H1 (cell line): Measurements from ENCODE around the gene ITPR1. TPM values are rescaled to one million over a fixed set of nuclear protein-coding genes. Genes with fewer than 3 reads are reported as not detected.

ENCODE experiments used
- CTCF ChIA-PET: fragments of 300-600 bp; sonication (Branson Sonifier 250); formaldehyde crosslinking; loops from one replicate; lab custom pipeline; 2021; ENCODE audit not compliant: partially characterized antibody; lab: Charles Lee
- POLR2A ChIA-PET: fragments of 300-600 bp; sonication (Branson Sonifier 250); formaldehyde crosslinking; loops from one replicate; lab custom pipeline; 2021; ENCODE audit warnings: inconsistent platforms; ENCODE audit not compliant: partially characterized antibody; lab: Charles Lee
- DNase-seq, 2 experiments: peaks; one replicate each; pipeline versions ENCODE4 v3.0.0 to v3.0.0-alpha.2; 2010 to 2022; ENCODE audit warnings: low spot score in 2 of 2, low read depth in 1 of 2, mixed read lengths in 1 of 2
- FAIRE-seq: peaks from 2 replicates; lab custom pipeline; 2011; peaks lifted over from hg19 to GRCh38; lab: Jason Lieb, UNC
- H2AFZ ChIP-seq: 2 replicates; pipeline ENCODE4 v1.8.1; 2012; ENCODE audit warnings: low read length, inconsistent platforms
- H2AK5ac ChIP-seq: 2 replicates; pipeline ENCODE4 v1.6.1; 2013; ENCODE audit warnings: low read depth, low read length
- H2BK120ac ChIP-seq: replicated peaks from 2 replicates; pipeline ENCODE3; 2013; ENCODE audit warnings: low read depth, low read length, inconsistent platforms
- H2BK12ac ChIP-seq: 2 replicates; pipeline ENCODE4 v1.6.1; 2013; ENCODE audit warnings: low read depth, low read length
- H2BK15ac ChIP-seq: 2 replicates; pipeline ENCODE4 v1.6.1; 2013; ENCODE audit warnings: low read length
- H2BK20ac ChIP-seq: 2 replicates; pipeline ENCODE4 v1.6.1; 2013; ENCODE audit warnings: low read length
- H2BK5ac ChIP-seq: 2 replicates; pipeline ENCODE4 v1.6.1; 2013; ENCODE audit warnings: low read depth, low read length
- H3K14ac ChIP-seq: 2 replicates; pipeline ENCODE4 v1.6.1; 2013; ENCODE audit warnings: inconsistent platforms; ENCODE audit not compliant: insufficient read length
- H3K18ac ChIP-seq: 2 replicates; pipeline ENCODE4 v1.6.1; 2013; ENCODE audit warnings: low read length; ENCODE audit errors: extremely low read depth
- H3K23ac ChIP-seq: 2 replicates; pipeline ENCODE4 v1.6.1; 2013; ENCODE audit warnings: inconsistent platforms; ENCODE audit not compliant: insufficient read length
- H3K23me2 ChIP-seq: 2 replicates; pipeline ENCODE4 v1.6.1; 2013; ENCODE audit warnings: low read depth, low read length
- H3K27ac ChIP-seq: 2 replicates; pipeline ENCODE4 v1.6.1; 2011; ENCODE audit warnings: low read depth, low read length, inconsistent platforms
- H3K27me3 ChIP-seq, 4 experiments: replicated peaks in 1 of 4; 1 replicate in 1 of 4; 2 replicates in 3 of 4; pipeline versions ENCODE4 v1.6.1 to v1.8.1; 2011 to 2013; ENCODE audit warnings: low read length in 3 of 4, mild to moderate bottlenecking in 3 of 4, inconsistent platforms in 2 of 4, mixed read lengths in 2 of 4, moderate library complexity in 1 of 4; ENCODE audit not compliant: control insufficient read depth in 3 of 4, insufficient read depth in 3 of 4; ENCODE audit errors: extremely low read depth in 1 of 4
- H3K36me3 ChIP-seq, 4 experiments: 2 replicates each; pipeline versions ENCODE4 v1.6.1 to v1.8.1; 2011 to 2013; ENCODE audit warnings: mild to moderate bottlenecking in 4 of 4, low read length in 3 of 4, moderate library complexity in 2 of 4, control low read depth in 1 of 4, inconsistent platforms in 1 of 4; ENCODE audit not compliant: insufficient read depth in 4 of 4, control insufficient read depth in 2 of 4
- H3K4ac ChIP-seq: replicated peaks from 2 replicates; pipeline ENCODE3; 2013; ENCODE audit warnings: low read length, low read depth, mixed read lengths, inconsistent platforms; ENCODE audit not compliant: insufficient read length
- H3K4me1 ChIP-seq, 4 experiments: replicated peaks in 1 of 4; 1 replicate in 1 of 4; 2 replicates in 3 of 4; pipeline versions ENCODE4 v1.6.1 to v1.8.1; 2011 to 2013; ENCODE audit warnings: low read length in 3 of 4, inconsistent platforms in 2 of 4, mixed read lengths in 1 of 4; ENCODE audit not compliant: insufficient read depth in 4 of 4, control insufficient read depth in 3 of 4
- H3K4me2 ChIP-seq, 2 experiments: 2 replicates each; pipeline versions ENCODE4 v1.6.1 to v1.8.1; 2011 to 2013; ENCODE audit warnings: low read depth in 2 of 2, low read length in 2 of 2, control low read depth in 1 of 2, inconsistent platforms in 1 of 2, mild to moderate bottlenecking in 1 of 2; ENCODE audit not compliant: insufficient read depth in 1 of 2
- H3K4me3 ChIP-seq, 4 experiments: fragments of 200-600, 300-600 bp in 1 of 4; sonication (generic), shearing (Covaris generic), sonication (Bioruptor Twin) in 1 of 4; 2 replicates each; pipeline versions ENCODE4 v1.5.1 to v1.8.1; 2011 to 2016; ENCODE audit warnings: low read length in 4 of 4, low read depth in 3 of 4, control low read depth in 2 of 4, inconsistent platforms in 2 of 4, mild to moderate bottlenecking in 2 of 4, mixed read lengths in 1 of 4, moderate library complexity in 1 of 4; ENCODE audit not compliant: insufficient read depth in 2 of 4; ENCODE audit errors: extremely low read depth in 1 of 4
- H3K56ac ChIP-seq: replicated peaks from 2 replicates; pipeline ENCODE3; 2013; ENCODE audit warnings: low read depth, mild to moderate bottlenecking, mixed read lengths, low read length, inconsistent platforms; ENCODE audit not compliant: insufficient read length
- H3K79me1 ChIP-seq: 2 replicates; pipeline ENCODE4 v1.6.1; 2013; ENCODE audit warnings: low read depth, low read length, control low read depth
- H3K79me2 ChIP-seq, 2 experiments: 2 replicates each; pipeline versions ENCODE4 v1.6.1 to v1.8.1; 2012 to 2013; ENCODE audit warnings: low read length in 2 of 2, mild to moderate bottlenecking in 2 of 2, inconsistent platforms in 1 of 2; ENCODE audit not compliant: insufficient read depth in 2 of 2, control insufficient read depth in 1 of 2
- H3K9ac ChIP-seq, 4 experiments: replicated peaks in 1 of 4; 1 replicate in 1 of 4; 2 replicates in 3 of 4; pipeline versions ENCODE4 v1.6.1 to v1.8.1; 2011 to 2013; ENCODE audit warnings: low read depth in 3 of 4, low read length in 3 of 4, control low read depth in 2 of 4, mild to moderate bottlenecking in 2 of 4, moderate library complexity in 2 of 4, inconsistent platforms in 1 of 4; ENCODE audit errors: extremely low read depth in 1 of 4
- H3K9me3 ChIP-seq, 2 experiments: 2 replicates each; pipeline versions ENCODE4 v1.6.1 to v1.8.1; 2012 to 2013; ENCODE audit warnings: mild to moderate bottlenecking in 2 of 2, moderate library complexity in 2 of 2, control low read depth in 1 of 2, inconsistent platforms in 1 of 2, low read depth in 1 of 2, low read length in 1 of 2, mixed read lengths in 1 of 2; ENCODE audit not compliant: insufficient read depth in 2 of 2
- H4K20me1 ChIP-seq, 2 experiments: replicated peaks in 1 of 2; 2 replicates each; pipeline versions ENCODE3 to v1.8.1; 2011 to 2013; ENCODE audit warnings: inconsistent platforms in 2 of 2, low read length in 2 of 2, mild to moderate bottlenecking in 1 of 2; ENCODE audit not compliant: insufficient read depth in 2 of 2, control insufficient read depth in 1 of 2
- H4K5ac ChIP-seq: 2 replicates; pipeline ENCODE4 v1.6.1; 2013; ENCODE audit warnings: low read length, low read depth, mixed read lengths, inconsistent platforms; ENCODE audit not compliant: insufficient read length
- H4K8ac ChIP-seq: 2 replicates; pipeline ENCODE4 v1.8.0; 2013; ENCODE audit warnings: mild to moderate bottlenecking, moderate library complexity, low read length, inconsistent platforms; ENCODE audit not compliant: insufficient read depth; ENCODE audit errors: extremely low read depth
- H4K91ac ChIP-seq: replicated peaks from 2 replicates; pipeline ENCODE3; 2013; ENCODE audit warnings: low read length, mixed read lengths, inconsistent platforms; ENCODE audit not compliant: insufficient read length
- CBX5 ChIP-seq: fragments of 300-800, 300-1000 bp; sonication (generic); IDR thresholded peaks from 2 replicates; pipeline ENCODE4 v1.7.1; 2016; ENCODE audit warnings: antibody characterized with exemption, low read length, low read depth
- CBX8 ChIP-seq: fragments of 300-800, 300-1000 bp; sonication (generic); IDR thresholded peaks from 2 replicates; pipeline ENCODE4 v1.7.1; 2016; ENCODE audit warnings: low read depth, low read length, borderline replicate concordance
- CHD1 ChIP-seq: IDR thresholded peaks from 2 replicates; pipeline ENCODE4 v1.6.1; 2012; ENCODE audit warnings: low read depth, low read length, improper control_type of control experiment
- CHD2 ChIP-seq: IDR thresholded peaks from 2 replicates; pipeline ENCODE4 v1.6.1; 2012; ENCODE audit warnings: low read length, improper control_type of control experiment
- GTF2F1 ChIP-seq: IDR thresholded peaks from 2 replicates; pipeline ENCODE4 v1.6.1; 2012; ENCODE audit warnings: low read depth, low read length, improper control_type of control experiment, borderline replicate concordance
- HDAC2 ChIP-seq, 2 experiments: fragments of 300-600 bp in 1 of 2; sonication (generic) in 1 of 2; IDR thresholded peaks; 2 replicates each; pipeline ENCODE4 v1.6.1; 2011 to 2012; ENCODE audit warnings: low read depth in 2 of 2, low read length in 2 of 2, mild to moderate bottlenecking in 2 of 2, moderate library complexity in 2 of 2, borderline replicate concordance in 1 of 2, inconsistent platforms in 1 of 2
- PHF8 ChIP-seq: fragments of 200-600 bp; sonication (generic); conservative IDR thresholded peaks from 2 replicates; pipeline ENCODE4 v1.7.1; 2012; ENCODE audit warnings: low read depth, mild to moderate bottlenecking, inconsistent platforms, low read length, moderate library complexity
- RAD21 ChIP-seq, 2 experiments: IDR thresholded peaks in 1 of 2; conservative IDR thresholded peaks in 1 of 2; 2 replicates each; pipeline ENCODE4 v1.6.1; 2011; ENCODE audit warnings: low read depth in 2 of 2, low read length in 2 of 2, improper control_type of control experiment in 1 of 2, inconsistent platforms in 1 of 2, mild to moderate bottlenecking in 1 of 2, moderate library complexity in 1 of 2
- SIN3A ChIP-seq, 2 experiments: IDR thresholded peaks in 1 of 2; conservative IDR thresholded peaks in 1 of 2; 2 replicates each; pipeline ENCODE4 v1.6.1; 2011 to 2012; ENCODE audit warnings: low read length in 2 of 2, improper control_type of control experiment in 1 of 2, low read depth in 1 of 2, mild to moderate bottlenecking in 1 of 2
- TAF7 ChIP-seq: optimal IDR thresholded peaks from 2 replicates; pipeline ENCODE3; 2011; ENCODE audit warnings: low read depth, mild to moderate bottlenecking, inconsistent platforms, low read length, moderate library complexity, borderline replicate concordance
- WGBS, 2 experiments: shearing (Covaris generic) in 1 of 2; methylation state at CpG; one replicate each; pipeline versions ENCODE4 v1.1.6 to v1.1.7; 2013 to 2015; ENCODE audit warnings: low lambda C conversion rate in 2 of 2, mixed read lengths in 2 of 2, inconsistent platforms in 1 of 2, low coverage in 1 of 2, missing lambda C conversion rate in 1 of 2; ENCODE audit not compliant: insufficient replicate concordance in 2 of 2, insufficient coverage in 1 of 2, insufficient read length in 1 of 2; ENCODE audit errors: extremely low coverage in 1 of 2, missing lambda C conversion rate in 1 of 2; 5-methylcytosine and 5-hydroxymethylcytosine counted together
- polyA plus RNA-seq, 7 experiments: library from polyadenylated mRNA; depleted of rRNA in 3 of 7; stranded (reverse) in 5 of 7; unstranded in 2 of 7; fragments of >200 nt in 5 of 7; fragments of 200-250 nt in 2 of 7; gene quantifications; 1 replicate in 5 of 7; 2 replicates in 1 of 7; 4 replicates in 1 of 7; pipeline versions ENCODE4 v1.2.1 to v1.2.3, GENCODE V29; 2011 to 2013; ENCODE audit warnings: missing spikeins in 2 of 7, mixed read lengths in 2 of 7
- total RNA-seq: library from RNA; stranded (reverse); fragmentation: NEBNext Ultra II Directional; extraction: Animal tissue kit (Norgen Biotek cat#: 25700); gene quantifications from 2 replicates; pipeline ENCODE4 v1.2.1, GENCODE V29; 2021
- TF ChIP-seq, protein P1 (sequence below): IDR thresholded peaks from 2 replicates; pipeline ENCODE4 v1.6.1; 2012; ENCODE audit warnings: low read length, inconsistent platforms

ITPR1 gene
- total and polyA plus RNA-seq, 2 of the 8 experiments (the other 6 are each of a cell fraction or from before 2014, with no cell fraction given), result 2.5 to 16.3 TPM

DNA sequence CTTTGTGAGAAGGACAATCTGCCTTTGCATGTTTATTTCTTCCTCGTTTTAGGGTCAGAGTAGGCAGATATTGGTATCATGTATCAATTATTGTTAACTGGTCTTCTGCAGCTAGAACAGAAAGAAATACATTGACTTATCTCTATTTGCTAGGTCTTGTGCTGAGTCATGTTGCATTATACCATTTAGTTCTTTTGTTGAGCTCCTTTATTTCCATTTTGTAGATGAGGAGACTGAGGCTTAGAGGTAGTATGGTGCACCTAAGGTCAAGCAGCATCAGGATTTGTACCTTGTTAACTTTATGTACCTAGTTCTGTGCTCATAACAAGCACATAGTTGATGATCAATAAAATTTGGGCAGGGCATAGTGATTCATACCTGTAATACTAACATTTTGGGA is 182.6 kb downstream of the ITPR1 start:
- no peak overlapping the region for H4K8ac ChIP-seq
- H4K20me1 ChIP-seq, result peaks cover 0 to 2% of the 10 kb centered on the region in 2 experiments
- no peaks in the 10 kb centered on the region for H3K9me3 ChIP-seq
- H3K79me2 ChIP-seq, result no peaks in the 10 kb centered on the region
- DNase-seq, result no peak
- H2BK5ac ChIP-seq, result no peak overlapping the region
- H2BK15ac ChIP-seq, result no peak overlapping the region
- no peak overlapping the region for H3K9ac ChIP-seq
- H2AK5ac ChIP-seq, result no peak overlapping the region
- H3K4me1 ChIP-seq, result peaks cover 0 to under 1% (median 0%) of the 10 kb centered on the region in 4 experiments; a peak in 1 of 7 replicates
- no peaks in the 10 kb centered on the region for H3K27me3 ChIP-seq
- H3K36me3 ChIP-seq, result no peaks in the 10 kb centered on the region
- no peak overlapping the region for H2BK12ac ChIP-seq
- WGBS, 2 experiments, result 67% methylated on average over 1 of the region's 1 CpG; no CpG with 5 or more reads in 1 of the 2 experiments
- POLR2A ChIA-PET, result no interaction called here
- no peak overlapping the region for H3K56ac ChIP-seq
- no peak overlapping the region for H3K18ac ChIP-seq
- CTCF ChIA-PET, result interaction anchor here (1.1 to 2.7 kb wide), 3 partner anchors 11 to 36 kb away, joined by 3 to 11 read pairs (median 3); no protein-coding TSS in a partner anchor
- H3K14ac ChIP-seq, result no peak overlapping the region
- no peak overlapping the region for H2BK20ac ChIP-seq
- H3K23ac ChIP-seq, result no peak overlapping the region
- no peak overlapping the region for H3K4ac ChIP-seq
- no peak overlapping the region for H3K4me3 ChIP-seq
- H4K91ac ChIP-seq, result no peak overlapping the region
- no peaks in the 10 kb centered on the region for H3K23me2 ChIP-seq
- no peak overlapping the region for H3K27ac ChIP-seq
- no peak overlapping the region for H2AFZ ChIP-seq
- FAIRE-seq, result no peak
- no peak overlapping the region for H4K5ac ChIP-seq
- no peaks in the 10 kb centered on the region; the same call in 1 of the 2 replicates for H3K79me1 ChIP-seq
- no peak overlapping the region for H2BK120ac ChIP-seq
- H3K4me2 ChIP-seq, result no peak overlapping the region
- TF ChIP-seq, protein P1, sequence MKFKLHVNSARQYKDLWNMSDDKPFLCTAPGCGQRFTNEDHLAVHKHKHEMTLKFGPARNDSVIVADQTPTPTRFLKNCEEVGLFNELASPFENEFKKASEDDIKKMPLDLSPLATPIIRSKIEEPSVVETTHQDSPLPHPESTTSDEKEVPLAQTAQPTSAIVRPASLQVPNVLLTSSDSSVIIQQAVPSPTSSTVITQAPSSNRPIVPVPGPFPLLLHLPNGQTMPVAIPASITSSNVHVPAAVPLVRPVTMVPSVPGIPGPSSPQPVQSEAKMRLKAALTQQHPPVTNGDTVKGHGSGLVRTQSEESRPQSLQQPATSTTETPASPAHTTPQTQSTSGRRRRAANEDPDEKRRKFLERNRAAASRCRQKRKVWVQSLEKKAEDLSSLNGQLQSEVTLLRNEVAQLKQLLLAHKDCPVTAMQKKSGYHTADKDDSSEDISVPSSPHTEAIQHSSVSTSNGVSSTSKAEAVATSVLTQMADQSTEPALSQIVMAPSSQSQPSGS, result no peak
- TF ChIP-seq HDAC2 (IDR thresholded peaks at IDR 0.05; ENCODE audit: borderline replicate concordance in 1 of 2, low read depth in 2 of 2, low read length in 2 of 2) (no peak), CBX8 (no peak), GTF2F1 (no peak), CHD2 (no peak), TAF7 (no peak), CHD1 (no peak), CBX5 (no peak), PHF8 (no peak), SIN3A (conservative IDR thresholded peaks at IDR 0.05 in 1 of 2, IDR thresholded peaks at IDR 0.05 in 1 of 2; ENCODE audit: low read depth in 1 of 2, low read length in 2 of 2) (no peak), RAD21 (IDR thresholded peaks at IDR 0.05 in 1 of 2, conservative IDR thresholded peaks at IDR 0.05 in 1 of 2; ENCODE audit: low read depth in 2 of 2, low read length in 2 of 2) (no peak)
